ENCODE results near the gene NOC2L. TPM values are rescaled to one million over a fixed set of nuclear protein-coding genes. Genes with fewer than 3 reads are reported as not detected.

The NOC2L gene
- total RNA-seq, 3 donors from 2014 or later (not counting 1 experiment from before 2014, with no cell fraction given) = 61.4 to 66.0 (median 61.8) TPM

DNA sequence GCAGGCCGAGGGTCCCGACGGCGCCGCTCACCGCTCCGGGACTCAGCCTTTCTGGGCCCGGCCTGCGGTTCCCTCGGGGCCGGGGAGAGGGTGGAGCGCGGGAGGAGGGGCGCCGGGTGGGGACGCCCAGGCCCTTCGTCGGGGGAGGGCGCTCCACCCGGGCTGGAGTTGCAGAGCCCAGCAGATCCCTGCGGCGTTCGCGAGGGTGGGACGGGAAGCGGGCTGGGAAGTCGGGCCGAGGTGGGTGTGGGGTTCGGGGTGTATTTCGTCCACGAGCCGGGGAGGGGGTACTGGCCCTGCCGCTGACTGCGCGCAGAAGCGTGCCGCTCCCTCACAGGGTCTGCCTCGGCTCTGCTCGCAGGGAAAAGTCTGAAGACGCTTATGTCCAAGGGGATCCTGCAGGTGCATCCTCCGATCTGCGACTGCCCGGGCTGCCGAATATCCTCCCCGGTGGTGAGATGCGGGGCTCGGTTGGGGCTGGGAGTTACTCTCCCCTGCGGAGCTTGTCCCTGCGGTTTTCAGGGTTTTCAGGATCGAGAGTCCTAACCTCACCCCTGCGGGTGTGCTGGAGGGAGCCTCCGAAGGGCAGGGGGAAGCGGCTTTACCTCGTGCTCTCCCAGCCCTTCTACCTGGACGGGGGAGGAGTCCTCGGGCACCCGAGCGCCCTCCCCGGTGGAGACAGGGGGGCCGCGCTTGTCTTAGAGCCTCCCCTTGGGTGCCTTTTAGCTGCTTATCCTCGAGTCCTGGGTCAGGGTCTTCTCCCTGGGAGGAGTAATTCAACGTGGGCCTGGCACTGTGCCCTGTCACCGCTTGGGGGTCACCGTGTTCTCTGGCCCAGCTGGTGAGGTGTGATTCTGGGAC, 33.3 kb downstream of the NOC2L start:
- Mint-ChIP-seq H3K27me3 (ENCODE audit: low read depth in 2 of 2) (peaks cover 20 to 31% of the 10 kb centered on the region in 2 donors), H3K4me3 (peak overlapping the region; percentile 37), H3K36me3 (no peaks in the 10 kb centered on the region), H3K27ac (no peak overlapping the region), H3K4me1 (peaks cover 0 to 6% of the 10 kb centered on the region in 2 donors), H3K9me3 (no peaks in the 10 kb centered on the region)
- no peak overlapping the region for H3K27ac ChIP-seq (ENCODE audit: low read length)
- DNase-seq (no peak), ATAC-seq (no peak)
- peaks cover 34% of the 10 kb centered on the region for H3K27me3 ChIP-seq (ENCODE audit: control insufficient read depth, insufficient read depth, low read length)
- TF ChIP-seq, protein P1, sequence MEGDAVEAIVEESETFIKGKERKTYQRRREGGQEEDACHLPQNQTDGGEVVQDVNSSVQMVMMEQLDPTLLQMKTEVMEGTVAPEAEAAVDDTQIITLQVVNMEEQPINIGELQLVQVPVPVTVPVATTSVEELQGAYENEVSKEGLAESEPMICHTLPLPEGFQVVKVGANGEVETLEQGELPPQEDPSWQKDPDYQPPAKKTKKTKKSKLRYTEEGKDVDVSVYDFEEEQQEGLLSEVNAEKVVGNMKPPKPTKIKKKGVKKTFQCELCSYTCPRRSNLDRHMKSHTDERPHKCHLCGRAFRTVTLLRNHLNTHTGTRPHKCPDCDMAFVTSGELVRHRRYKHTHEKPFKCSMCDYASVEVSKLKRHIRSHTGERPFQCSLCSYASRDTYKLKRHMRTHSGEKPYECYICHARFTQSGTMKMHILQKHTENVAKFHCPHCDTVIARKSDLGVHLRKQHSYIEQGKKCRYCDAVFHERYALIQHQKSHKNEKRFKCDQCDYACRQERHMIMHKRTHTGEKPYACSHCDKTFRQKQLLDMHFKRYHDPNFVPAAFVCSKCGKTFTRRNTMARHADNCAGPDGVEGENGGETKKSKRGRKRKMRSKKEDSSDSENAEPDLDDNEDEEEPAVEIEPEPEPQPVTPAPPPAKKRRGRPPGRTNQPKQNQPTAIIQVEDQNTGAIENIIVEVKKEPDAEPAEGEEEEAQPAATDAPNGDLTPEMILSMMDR (IDR thresholded peaks at IDR 0.05) = no peak
- H3K4me1 ChIP-seq (ENCODE audit: control insufficient read depth, insufficient read depth, low read length) = peaks cover 26% of the 10 kb centered on the region
- no peaks in the 10 kb centered on the region for H3K36me3 ChIP-seq (ENCODE audit: control insufficient read depth, insufficient read depth, low read length)
- 7% methylated on average over 65 of the region's 65 CpGs for whole genome bisulfite sequencing (ENCODE audit: insufficient coverage)
- H3K9me3 ChIP-seq (ENCODE audit: control insufficient read depth, insufficient read depth, low read length) = no peaks in the 10 kb centered on the region
- intact Hi-C loops (cut with micrococcal nuclease) = no loop called here
- H3K4me3 ChIP-seq (ENCODE audit: low read length) = no peak overlapping the region

DNA sequence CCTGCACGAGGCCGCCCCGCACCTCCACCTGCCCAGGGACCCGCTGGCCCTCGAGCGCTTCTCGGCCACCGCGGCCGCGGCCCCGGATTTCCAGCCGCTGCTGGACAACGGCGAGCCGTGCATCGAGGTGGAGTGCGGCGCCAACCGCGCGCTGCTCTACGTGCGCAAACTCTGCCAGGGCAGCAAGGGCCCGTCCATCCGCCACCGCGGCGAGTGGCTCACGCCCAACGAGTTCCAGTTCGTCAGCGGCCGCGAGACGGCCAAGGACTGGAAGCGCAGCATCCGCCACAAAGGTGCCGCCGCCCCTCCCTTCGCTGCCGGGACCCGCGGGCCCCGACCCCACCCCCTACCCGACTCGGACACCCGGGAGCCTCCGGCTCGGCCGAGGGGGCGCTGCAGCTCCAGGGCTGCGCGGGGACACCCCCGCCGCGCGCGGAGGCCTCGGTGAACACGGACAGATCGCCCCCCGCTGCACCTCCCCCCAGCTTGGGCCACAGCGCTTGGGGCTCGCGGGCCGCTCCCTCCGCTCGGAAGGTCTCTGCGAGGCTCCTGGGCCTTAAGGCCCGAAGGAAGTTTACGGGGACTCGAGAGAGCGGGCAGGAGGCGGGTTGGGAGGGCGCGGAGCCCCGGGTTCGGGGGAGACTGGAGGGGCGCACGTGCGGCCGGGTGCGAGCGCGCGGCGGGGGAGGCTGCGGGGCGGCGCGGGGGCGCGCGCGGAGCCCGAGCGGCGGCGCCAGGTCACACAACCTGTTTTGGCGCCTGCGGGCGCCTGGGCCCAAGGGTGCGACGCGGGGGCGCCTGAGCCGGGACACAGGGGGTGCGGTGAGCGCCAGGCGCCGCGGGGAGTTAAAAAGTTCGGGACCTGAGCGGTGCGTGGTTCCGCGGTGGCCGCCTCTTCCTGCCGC, 34.1 kb downstream of the NOC2L start:
- Histone ChIP-seq H3K27me3 (ENCODE audit: control insufficient read depth, insufficient read depth, low read length) (peaks cover 40% of the 10 kb centered on the region), H3K9me3 (ENCODE audit: control insufficient read depth, insufficient read depth, low read length) (no peaks in the 10 kb centered on the region), H3K36me3 (ENCODE audit: control insufficient read depth, insufficient read depth, low read length) (no peaks in the 10 kb centered on the region), H3K4me1 (ENCODE audit: control insufficient read depth, insufficient read depth, low read length) (peaks cover 32% of the 10 kb centered on the region), H3K4me3 (ENCODE audit: low read length) (no peak overlapping the region), H3K27ac (ENCODE audit: low read length) (no peak overlapping the region)
- H3K4me1 Mint-ChIP-seq = peaks cover 0 to 10% of the 10 kb centered on the region in 2 donors
- WGBS (ENCODE audit: insufficient coverage) = under 1% methylated on average over 120 of the region's 120 CpGs
- TF ChIP-seq, protein P1 (IDR thresholded peaks at IDR 0.05) = no peak
- DNase-seq (peak in 1 of 2 donors; percentile 34), ATAC-seq (peak in 2 of 3 donors; percentile 16 to 23)
- intact Hi-C loops (cut with micrococcal nuclease) = no loop called here
- H3K36me3 Mint-ChIP-seq = no peaks in the 10 kb centered on the region
- H3K4me3 Mint-ChIP-seq = peak overlapping the region; percentile 56
- H3K27me3 Mint-ChIP-seq (ENCODE audit: low read depth in 2 of 2) = peaks cover 20 to 35% of the 10 kb centered on the region in 2 donors
- H3K27ac Mint-ChIP-seq = no peak overlapping the region
- no peaks in the 10 kb centered on the region for H3K9me3 Mint-ChIP-seq

DNA sequence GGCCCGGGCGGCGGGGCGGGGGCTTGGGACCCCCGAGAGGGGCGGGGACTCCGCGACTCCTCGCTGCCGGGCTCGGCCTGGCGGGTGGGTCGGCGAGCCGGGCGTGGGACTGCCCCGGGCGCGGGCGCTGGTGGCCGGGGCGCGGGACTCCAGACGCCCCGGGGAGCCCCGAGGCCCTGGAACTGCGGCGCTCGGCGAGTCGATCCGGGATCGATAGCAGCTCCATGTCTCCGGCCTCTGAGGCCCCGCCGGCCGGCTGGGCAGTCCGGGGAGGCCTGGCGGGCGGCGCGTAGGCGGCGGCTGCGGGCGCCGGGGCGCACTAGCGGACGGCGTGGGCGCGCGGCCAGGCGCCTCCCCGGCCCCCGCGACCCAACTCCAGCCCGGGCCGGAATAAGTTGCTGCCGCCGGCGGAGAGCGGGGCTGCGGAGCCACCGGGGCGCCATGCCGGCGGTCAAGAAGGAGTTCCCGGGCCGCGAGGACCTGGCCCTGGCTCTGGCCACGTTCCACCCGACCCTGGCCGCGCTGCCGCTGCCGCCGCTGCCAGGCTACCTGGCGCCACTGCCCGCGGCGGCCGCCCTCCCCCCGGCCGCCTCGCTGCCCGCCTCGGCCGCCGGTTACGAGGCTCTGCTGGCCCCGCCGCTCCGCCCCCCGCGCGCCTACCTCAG, 34.9 kb downstream of the NOC2L start:
- H3K27ac Mint-ChIP-seq = no peak overlapping the region
- no peak overlapping the region for H3K4me3 ChIP-seq (ENCODE audit: low read length)
- DNase-seq (no peak), ATAC-seq (no peak)
- H3K9me3 ChIP-seq (ENCODE audit: control insufficient read depth, insufficient read depth, low read length) = no peaks in the 10 kb centered on the region
- H3K27ac ChIP-seq (ENCODE audit: low read length) = no peak overlapping the region
- no peaks in the 10 kb centered on the region for H3K9me3 Mint-ChIP-seq
- intact Hi-C loops (cut with micrococcal nuclease) = no loop called here
- H3K36me3 Mint-ChIP-seq = no peaks in the 10 kb centered on the region
- TF ChIP-seq, protein P1 (IDR thresholded peaks at IDR 0.05) = no peak
- peaks cover 0 to 10% of the 10 kb centered on the region in 2 donors for H3K4me1 Mint-ChIP-seq
- under 1% methylated on average over 98 of the region's 98 CpGs for WGBS (ENCODE audit: insufficient coverage)
- H3K27me3 ChIP-seq (ENCODE audit: control insufficient read depth, insufficient read depth, low read length) = peaks cover 40% of the 10 kb centered on the region
- no peak overlapping the region for H3K4me3 Mint-ChIP-seq
- peaks cover 20 to 35% of the 10 kb centered on the region in 2 donors for H3K27me3 Mint-ChIP-seq (ENCODE audit: low read depth in 2 of 2)
- H3K4me1 ChIP-seq (ENCODE audit: control insufficient read depth, insufficient read depth, low read length) = peaks cover 32% of the 10 kb centered on the region
- no peaks in the 10 kb centered on the region for H3K36me3 ChIP-seq (ENCODE audit: control insufficient read depth, insufficient read depth, low read length)
